Neural cell (in vitro differentiated cells): ENCODE results near the gene C12orf60. TPM values are rescaled to one million over a fixed set of nuclear protein-coding genes. Genes with fewer than 3 reads are reported as not detected.

Source experiments
- H2AFZ ChIP-seq: fragments of 200-600, 300-800 bp; sonication (generic), shearing (Covaris generic); 2 replicates; pipeline ENCODE4 v1.6.0; 2014; ENCODE audit warnings: low read depth, mild to moderate bottlenecking, antibody characterized with exemption, low read length, moderate library complexity
- H3F3A ChIP-seq: fragments of 200-600 bp; shearing (Covaris generic); 2 replicates; pipeline ENCODE4 v1.6.1; 2016; ENCODE audit warnings: mild to moderate bottlenecking, moderate library complexity, mixed read lengths, antibody characterized with exemption, low read length; ENCODE audit not compliant: insufficient read depth, poor library complexity, severe bottlenecking
- H3K27ac ChIP-seq: fragments of 200-600, 300-800 bp; sonication (generic), shearing (Covaris generic); 2 replicates; pipeline ENCODE4 v1.5.1; 2014; ENCODE audit warnings: mild to moderate bottlenecking, low read length, moderate library complexity
- H3K27me3 ChIP-seq: fragments of 300-800, 200-600 bp; sonication (generic), shearing (Covaris generic); 2 replicates; pipeline ENCODE4 v1.6.0; 2014; ENCODE audit warnings: mild to moderate bottlenecking, low read depth, low read length, moderate library complexity; ENCODE audit not compliant: insufficient read depth
- H3K36me3 ChIP-seq: fragments of 300-800, 200-600 bp; sonication (generic), shearing (Covaris generic); 2 replicates; pipeline ENCODE4 v1.5.1; 2014; ENCODE audit warnings: mild to moderate bottlenecking, antibody characterized with exemption, low read length, moderate library complexity; ENCODE audit not compliant: insufficient read depth
- H3K4me2 ChIP-seq: fragments of 300-800, 200-600 bp; sonication (generic), shearing (Covaris generic); 2 replicates; pipeline ENCODE4 v1.6.0; 2014; ENCODE audit warnings: mild to moderate bottlenecking, low read length
- H3K4me3 ChIP-seq: fragments of 300-800, 200-600 bp; sonication (generic), shearing (Covaris generic); 2 replicates; pipeline ENCODE4 v1.5.1; 2014; ENCODE audit warnings: mild to moderate bottlenecking, low read length, moderate library complexity
- H3K79me2 ChIP-seq: fragments of 200-600 bp; shearing (Covaris generic); replicated peaks from 2 replicates; pipeline ENCODE4 v1.6.0; 2014; ENCODE audit warnings: mild to moderate bottlenecking, low read length, moderate library complexity; ENCODE audit not compliant: insufficient read depth
- H3K9ac ChIP-seq: fragments of 300-800, 200-600 bp; sonication (generic), shearing (Covaris generic); 2 replicates; pipeline ENCODE4 v1.6.1; 2016; ENCODE audit warnings: mild to moderate bottlenecking, low read length, mixed read lengths
- H3K9me2 ChIP-seq: fragments of 200-600 bp; shearing (Covaris generic); 2 replicates; pipeline ENCODE4 v1.6.1; 2016; ENCODE audit warnings: mild to moderate bottlenecking, low read length, mixed read lengths; ENCODE audit not compliant: insufficient read depth
- H3K9me3 ChIP-seq: fragments of 200-600, 300-800 bp; sonication (generic), shearing (Covaris generic); 2 replicates; pipeline ENCODE4 v1.6.1; 2016; ENCODE audit warnings: mild to moderate bottlenecking, mixed run types, low read length, moderate library complexity, mixed read lengths
- H4K20me1 ChIP-seq: fragments of 200-600 bp; shearing (Covaris generic); 2 replicates; pipeline ENCODE4 v1.6.1; 2016; ENCODE audit warnings: mild to moderate bottlenecking, mixed run types; ENCODE audit not compliant: insufficient read depth
- CTCF ChIP-seq: fragments of 450-650 bp; IDR thresholded peaks from 2 replicates; pipeline ENCODE4 v1.5.1; 2014; ENCODE audit warnings: antibody characterized with exemption, mild to moderate bottlenecking, moderate library complexity; ENCODE audit not compliant: poor library complexity, severe bottlenecking
- EP300 ChIP-seq: fragments of 450-650 bp; conservative IDR thresholded peaks from 2 replicates; pipeline ENCODE4 v1.6.1; 2014; ENCODE audit warnings: antibody characterized with exemption, mild to moderate bottlenecking, moderate library complexity; ENCODE audit not compliant: poor library complexity, severe bottlenecking
- EZH2 ChIP-seq: fragments of 200-600, 300-800 bp; shearing (Covaris generic), sonication (generic); IDR thresholded peaks from 2 replicates; pipeline ENCODE4 v1.6.1; 2014; ENCODE audit warnings: antibody characterized with exemption, low read length, borderline replicate concordance, mild to moderate bottlenecking; ENCODE audit not compliant: insufficient read depth, poor library complexity, severe bottlenecking
- MXI1 ChIP-seq: fragments of 450-650 bp; conservative IDR thresholded peaks from 2 replicates; pipeline ENCODE4 v1.6.1; 2014; ENCODE audit warnings: antibody characterized with exemption, mild to moderate bottlenecking; ENCODE audit not compliant: poor library complexity, severe bottlenecking
- POLR2AphosphoS5 ChIP-seq: IDR thresholded peaks from 2 replicates; pipeline ENCODE4 v1.6.1; 2012
- RAD21 ChIP-seq: fragments of 450-650 bp; conservative IDR thresholded peaks from 2 replicates; pipeline ENCODE4 v1.6.1; 2014; ENCODE audit warnings: antibody characterized with exemption, mild to moderate bottlenecking, moderate library complexity
- REST ChIP-seq: IDR thresholded peaks from 2 replicates; pipeline ENCODE4 v1.6.1; 2012; ENCODE audit warnings: borderline replicate concordance
- SMC3 ChIP-seq: fragments of 450-650 bp; conservative IDR thresholded peaks from 2 replicates; pipeline ENCODE4 v1.6.1; 2014; ENCODE audit warnings: antibody characterized with exemption, mild to moderate bottlenecking, moderate library complexity; ENCODE audit not compliant: poor library complexity
- TAF1 ChIP-seq: IDR thresholded peaks from 2 replicates; pipeline ENCODE4 v1.6.1; 2012; ENCODE audit warnings: low read depth
- polyA plus RNA-seq: library from polyadenylated mRNA; depleted of rRNA; stranded (reverse); fragments of >200 nt; gene quantifications from 2 replicates; pipeline ENCODE4 v1.2.3, GENCODE V29; 2014

The C12orf60 gene
- polyA plus RNA-seq, 1 donor from 2014 or later: 4.8 TPM

DNA sequence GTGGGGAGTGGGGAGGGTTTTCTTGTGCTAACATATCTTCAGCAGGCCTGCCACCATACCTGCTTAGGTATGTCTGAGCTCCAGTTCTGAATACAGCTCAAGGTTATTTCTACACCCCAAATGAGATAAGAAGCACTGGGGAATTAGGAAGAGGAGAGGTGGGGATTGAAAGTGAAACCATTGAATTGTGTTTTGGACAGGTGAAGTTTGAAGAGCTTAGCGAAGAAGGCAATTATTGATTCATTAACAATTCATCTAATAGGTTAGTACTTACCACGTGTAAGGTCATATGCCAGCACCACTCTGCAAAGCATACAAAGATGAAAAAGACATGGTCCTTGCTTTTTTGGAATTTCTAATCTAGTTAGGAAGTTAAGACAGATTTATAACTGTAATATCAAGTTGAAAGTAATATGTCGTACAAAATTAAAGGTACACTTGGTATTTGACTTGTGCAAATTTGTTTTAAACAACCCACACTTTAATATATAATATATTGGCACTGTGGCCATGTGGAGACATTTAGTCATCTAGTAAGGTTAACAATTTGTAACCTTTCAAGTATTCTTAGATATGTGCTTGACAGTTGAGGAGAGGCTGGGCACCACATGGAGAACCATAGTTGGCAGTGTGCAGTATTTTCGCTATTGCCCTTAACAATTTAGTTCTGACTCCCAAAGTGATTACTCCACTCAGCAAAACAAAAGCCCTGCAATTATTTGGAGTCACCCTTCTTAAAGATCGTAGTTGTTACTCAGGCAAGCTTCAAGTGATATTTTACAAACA, 6.9 kb downstream of the C12orf60 start:
- no peaks in the 10 kb centered on the region for H3K27me3 ChIP-seq
- TF ChIP-seq MXI1 (no peak), EP300 (no peak), CTCF (no peak), SMC3 (no peak), POLR2AphosphoS5 (no peak), RAD21 (no peak), EZH2 (no peak), REST (no peak), TAF1 (no peak)

DNA sequence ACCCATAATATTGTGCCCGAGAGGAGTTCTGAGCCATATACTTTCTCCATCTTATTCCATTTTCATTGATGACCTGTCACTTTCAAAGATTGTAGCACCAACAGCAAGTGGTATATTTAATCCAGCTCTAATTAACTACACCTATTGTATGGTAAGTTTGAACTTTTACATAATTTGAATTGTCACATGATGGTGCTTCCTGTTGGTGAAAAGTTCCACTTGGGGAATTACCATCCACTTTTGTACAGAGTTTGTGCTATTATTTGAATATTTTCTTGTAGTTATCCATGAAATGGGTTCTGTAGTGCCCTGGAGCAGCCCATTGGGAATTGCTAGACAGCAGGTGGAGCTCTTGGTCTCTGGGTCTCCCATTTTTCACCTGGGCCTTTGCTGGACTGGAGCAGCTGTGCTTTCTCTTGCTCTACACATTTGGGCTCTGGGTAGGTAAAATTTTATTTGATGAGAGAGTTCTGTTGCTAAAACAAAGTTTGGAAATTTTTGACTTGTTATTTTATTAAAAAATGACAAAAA, 7.5 kb downstream of the C12orf60 start:
- Histone ChIP-seq H2AFZ (no peak overlapping the region), H3K36me3 (no peaks in the 10 kb centered on the region), H3K79me2 (no peaks in the 10 kb centered on the region), H3K4me3 (no peak overlapping the region), H3K4me2 (no peak overlapping the region), H3K27ac (no peak overlapping the region), H3K9ac (no peak overlapping the region), H3K9me3 (no peaks in the 10 kb centered on the region), H3K27me3 (no peaks in the 10 kb centered on the region), H4K20me1 (no peaks in the 10 kb centered on the region), H3F3A (no peaks in the 10 kb centered on the region), H3K9me2 (no peaks in the 10 kb centered on the region)
- TF ChIP-seq EZH2: no peak
- TF ChIP-seq MXI1: no peak
- no peak for TF ChIP-seq EP300
- TF ChIP-seq SMC3: no peak
- no peak for TF ChIP-seq POLR2AphosphoS5
- TF ChIP-seq RAD21: no peak
- TF ChIP-seq TAF1: no peak
- no peak for TF ChIP-seq CTCF
- TF ChIP-seq REST: no peak

More for the DNA sequence above, 6.9 kb downstream of the C12orf60 start:
- Histone ChIP-seq H3K4me2 (no peak overlapping the region), H4K20me1 (no peaks in the 10 kb centered on the region), H3K4me3 (no peak overlapping the region), H2AFZ (no peak overlapping the region), H3K9ac (no peak overlapping the region), H3K36me3 (no peaks in the 10 kb centered on the region), H3K79me2 (no peaks in the 10 kb centered on the region), H3K9me2 (no peaks in the 10 kb centered on the region), H3K27ac (no peak overlapping the region), H3K9me3 (no peaks in the 10 kb centered on the region), H3F3A (no peaks in the 10 kb centered on the region)
